H9 (cell line): ENCODE data around the gene CHCHD6. TPM values are rescaled to one million over a fixed set of nuclear protein-coding genes. Genes with fewer than 3 reads are reported as not detected.

ENCODE experiments used
- DNase-seq: peaks from one replicate; pipeline ENCODE4 v3.0.0-alpha.2; 2017
- H2AFZ ChIP-seq: one replicate; pipeline ENCODE4 v1.6.1; 2013; ENCODE audit warnings: mild to moderate bottlenecking, low read length, control low read depth, moderate library complexity
- H2AK5ac ChIP-seq: 2 replicates; pipeline ENCODE4 v1.6.1; 2013; ENCODE audit warnings: low read length, control low read depth, mixed read lengths; ENCODE audit not compliant: insufficient read length
- H2BK120ac ChIP-seq: one replicate; pipeline ENCODE4 v1.6.1; 2013; ENCODE audit warnings: low read depth, mild to moderate bottlenecking, low read length, control low read depth, inconsistent platforms; ENCODE audit not compliant: poor library complexity, severe bottlenecking
- H2BK12ac ChIP-seq: 2 replicates; pipeline ENCODE4 v1.6.1; 2013; ENCODE audit warnings: low read length, control low read depth, mixed read lengths, low read depth; ENCODE audit not compliant: insufficient read length
- H2BK15ac ChIP-seq: 2 replicates; pipeline ENCODE4 v1.6.1; 2013; ENCODE audit warnings: low read depth, low read length, control low read depth
- H2BK20ac ChIP-seq: one replicate; pipeline ENCODE4 v1.6.1; 2013; ENCODE audit warnings: low read depth, mild to moderate bottlenecking, low read length, control low read depth, inconsistent platforms; ENCODE audit not compliant: poor library complexity, severe bottlenecking
- H2BK5ac ChIP-seq: 2 replicates; pipeline ENCODE4 v1.6.1; 2013; ENCODE audit warnings: low read length, control low read depth, mixed read lengths; ENCODE audit not compliant: insufficient read length
- H3K14ac ChIP-seq: 2 replicates; pipeline ENCODE4 v1.6.1; 2013; ENCODE audit warnings: low read length, control low read depth; ENCODE audit not compliant: insufficient read depth
- H3K18ac ChIP-seq: 2 replicates; pipeline ENCODE4 v1.6.1; 2013; ENCODE audit warnings: low read depth, mild to moderate bottlenecking, mixed read lengths, low read length, control low read depth; ENCODE audit not compliant: insufficient read length
- H3K23ac ChIP-seq: 2 replicates; pipeline ENCODE4 v1.6.1; 2013; ENCODE audit warnings: low read length, control low read depth, mixed read lengths, low read depth; ENCODE audit not compliant: insufficient read length
- H3K23me2 ChIP-seq: 2 replicates; pipeline ENCODE4 v1.6.1; 2013; ENCODE audit warnings: low read depth, mild to moderate bottlenecking, mixed read lengths, low read length, control low read depth; ENCODE audit not compliant: insufficient read length, poor library complexity, severe bottlenecking
- H3K27ac ChIP-seq: 2 replicates; pipeline ENCODE4 v1.5.1; 2013; ENCODE audit warnings: low read length, control low read depth, mixed read lengths, low read depth; ENCODE audit not compliant: insufficient read length
- H3K27me3 ChIP-seq: 2 replicates; pipeline ENCODE4 v1.6.1; 2013; ENCODE audit warnings: low read length, control low read depth, inconsistent platforms; ENCODE audit not compliant: insufficient read depth
- H3K4ac ChIP-seq: 2 replicates; pipeline ENCODE4 v1.6.1; 2013; ENCODE audit warnings: low read depth, mild to moderate bottlenecking, control low read depth, inconsistent platforms, low read length, moderate library complexity
- H3K4me1 ChIP-seq: 2 replicates; pipeline ENCODE4 v1.6.1; 2013; ENCODE audit warnings: low read length, control low read depth, inconsistent platforms; ENCODE audit not compliant: insufficient read depth
- H3K4me2 ChIP-seq: 2 replicates; pipeline ENCODE4 v1.6.1; 2013; ENCODE audit warnings: low read length, control low read depth, mixed read lengths; ENCODE audit not compliant: insufficient read length, insufficient read depth
- H3K56ac ChIP-seq: 2 replicates; pipeline ENCODE4 v1.6.1; 2013; ENCODE audit warnings: low read depth, mild to moderate bottlenecking, mixed read lengths, low read length, control low read depth; ENCODE audit not compliant: insufficient read length
- H3K79me1 ChIP-seq: 2 replicates; pipeline ENCODE4 v1.6.1; 2013; ENCODE audit warnings: low read depth, mild to moderate bottlenecking, moderate library complexity, low read length, control low read depth, inconsistent platforms; ENCODE audit not compliant: insufficient read depth, poor library complexity, severe bottlenecking
- H3K79me2 ChIP-seq: 2 replicates; pipeline ENCODE4 v1.6.1; 2013; ENCODE audit warnings: low read length, control low read depth, inconsistent platforms; ENCODE audit not compliant: insufficient read depth
- H3K9ac ChIP-seq: 2 replicates; pipeline ENCODE4 v1.6.1; 2013; ENCODE audit warnings: low read length, control low read depth, mixed read lengths; ENCODE audit not compliant: insufficient read length; ENCODE audit errors: extremely low read depth
- H3K9me3 ChIP-seq: one replicate; pipeline ENCODE4 v1.6.1; 2013; ENCODE audit warnings: low read depth, low read length, inconsistent platforms; ENCODE audit not compliant: control insufficient read depth
- H3T11ph ChIP-seq: one replicate; pipeline ENCODE4 v1.6.1; 2013; ENCODE audit warnings: mild to moderate bottlenecking, low read length, control low read depth, inconsistent platforms
- H4K20me1 ChIP-seq: one replicate; pipeline ENCODE4 v1.6.1; 2013; ENCODE audit not compliant: control insufficient read depth, insufficient read length, insufficient read depth
- H4K5ac ChIP-seq: 2 replicates; pipeline ENCODE4 v1.6.1; 2013; ENCODE audit warnings: low read depth, mild to moderate bottlenecking, mixed read lengths, low read length, control low read depth; ENCODE audit not compliant: insufficient read length
- H4K8ac ChIP-seq: replicated peaks from 2 replicates; pipeline ENCODE4 v1.6.1; 2013; ENCODE audit warnings: low read length, control low read depth, mixed read lengths, low read depth; ENCODE audit not compliant: insufficient read length
- H4K91ac ChIP-seq: 2 replicates; pipeline ENCODE4 v1.6.1; 2013; ENCODE audit warnings: low read depth, mild to moderate bottlenecking, moderate library complexity, mixed read lengths, low read length, control low read depth; ENCODE audit not compliant: insufficient read length
- H3K27ac Mint-ChIP-seq, 3 experiments: 2 replicates in 2 of 3; 3 replicates in 1 of 3; pipeline ENCODE4 v1.8.0; 2020 to 2021; ENCODE audit warnings: mixed read lengths in 3 of 3, mild to moderate bottlenecking in 1 of 3, moderate library complexity in 1 of 3
- H3K27me3 Mint-ChIP-seq: 2 replicates; pipeline ENCODE4 v1.8.0; 2021; ENCODE audit warnings: low read depth, mild to moderate bottlenecking, moderate library complexity, mixed read lengths
- H3K36me3 Mint-ChIP-seq, 3 experiments: 2 replicates in 2 of 3; 3 replicates in 1 of 3; pipeline ENCODE4 v1.8.0; 2020 to 2021; ENCODE audit warnings: low read depth in 3 of 3, mixed read lengths in 3 of 3; ENCODE audit not compliant: insufficient read depth in 1 of 3
- H3K4me1 Mint-ChIP-seq, 2 experiments: 2 replicates each; pipeline ENCODE4 v1.8.0; 2020; ENCODE audit warnings: mixed read lengths in 2 of 2
- H3K4me3 Mint-ChIP-seq, 2 experiments: 2 replicates in 1 of 2; 3 replicates in 1 of 2; pipeline ENCODE4 v1.8.0; 2020 to 2021; ENCODE audit warnings: mild to moderate bottlenecking in 2 of 2, mixed read lengths in 2 of 2, moderate library complexity in 1 of 2
- H3K9me3 Mint-ChIP-seq, 2 experiments: 2 replicates in 1 of 2; 3 replicates in 1 of 2; pipeline ENCODE4 v1.8.0; 2020; ENCODE audit warnings: mild to moderate bottlenecking in 2 of 2, mixed read lengths in 2 of 2, moderate library complexity in 1 of 2
- WGBS: extraction: QIAGEN DNeasy Blood & Tissue Kit; methylation state at CpG from one replicate; pipeline ENCODE4 v1.1.7; 2013; ENCODE audit warnings: missing lambda C conversion rate, low lambda C conversion rate, mixed read lengths; ENCODE audit not compliant: insufficient read length; ENCODE audit errors: extremely low coverage; 5-methylcytosine and 5-hydroxymethylcytosine counted together
- total RNA-seq: library from RNA; stranded (reverse); gene quantifications from 2 replicates; pipeline ENCODE4 v1.2.1, GENCODE V29; 2021
- TF ChIP-seq, protein P1 (sequence below): fragments of 200-600 bp; sonication (generic); conservative IDR thresholded peaks from 3 replicates; pipeline ENCODE4 v1.8.0; 2021; ENCODE audit warnings: antibody characterized with exemption, mild to moderate bottlenecking

The CHCHD6 gene
- total RNA-seq, 1 experiment from 2014 or later = 34.2 TPM

DNA sequence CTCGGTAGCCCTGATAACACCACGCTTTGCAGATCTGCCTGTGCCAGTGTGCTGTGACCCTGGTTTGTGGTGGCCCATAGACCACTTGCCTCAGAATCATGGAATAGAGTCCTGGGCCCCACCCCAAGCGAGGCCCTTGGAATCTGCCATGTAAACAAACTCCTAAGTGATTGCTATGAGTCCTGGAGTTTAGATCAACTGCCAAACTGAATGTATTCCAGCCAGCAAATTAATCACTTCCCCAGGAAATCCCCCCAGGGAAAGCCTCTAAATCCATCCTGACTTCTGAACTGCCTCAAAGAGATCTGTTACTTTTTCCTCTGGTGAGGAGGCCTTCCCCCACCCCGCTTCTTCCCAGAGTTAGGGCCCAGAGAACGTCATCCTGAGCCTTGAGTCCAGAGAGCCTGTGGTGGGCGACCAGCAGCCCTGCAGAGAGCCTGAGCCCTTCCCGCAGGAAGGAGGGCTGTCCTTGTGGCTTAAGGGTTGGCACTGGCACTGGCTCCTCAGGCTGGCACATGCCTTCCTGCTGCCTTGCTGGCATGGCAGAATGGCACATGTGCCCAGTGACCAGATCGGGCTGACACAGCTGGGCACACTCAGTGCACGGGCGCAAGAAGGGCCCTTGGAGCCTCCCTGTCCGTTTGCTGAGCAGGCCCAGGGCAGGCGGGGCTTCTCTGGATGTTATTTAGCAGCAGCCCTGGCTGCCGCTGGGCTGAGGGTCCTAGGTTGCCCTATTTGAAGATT, 228.3 kb downstream of the CHCHD6 start:
- H4K8ac ChIP-seq = no peak overlapping the region
- no peak overlapping the region for H2BK15ac ChIP-seq
- H3K4me1 ChIP-seq = no peaks in the 10 kb centered on the region
- H3K79me2 ChIP-seq = no peaks in the 10 kb centered on the region
- no peak overlapping the region for H2BK20ac ChIP-seq
- no peak overlapping the region for H3K4ac ChIP-seq
- no peak overlapping the region for H3K27ac ChIP-seq
- no peak overlapping the region for H2BK5ac ChIP-seq
- Mint-ChIP-seq H3K27me3 (no peaks in the 10 kb centered on the region), H3K4me1 (0 out of 4 replicates have a peak, but pooled peaks cover 0 to 2% of the 10 kb centered on the region in 2 experiments), H3K36me3 (no peaks in the 10 kb centered on the region), H3K4me3 (no peak overlapping the region), H3K27ac (peak overlapping the region in 2 of 3 experiments; percentile 6 to 45; a peak in 4 of 7 replicates), H3K9me3 (no peaks in the 10 kb centered on the region)
- peak overlapping the region; percentile 46 for H3K18ac ChIP-seq
- H2BK12ac ChIP-seq = no peak overlapping the region
- no peak for DNase-seq
- H3K23me2 ChIP-seq = no peaks in the 10 kb centered on the region
- no peak overlapping the region for H3K14ac ChIP-seq
- H4K91ac ChIP-seq = no peak overlapping the region
- no peak overlapping the region for H3K23ac ChIP-seq
- H2BK120ac ChIP-seq = no peak overlapping the region
- TF ChIP-seq, protein P1, sequence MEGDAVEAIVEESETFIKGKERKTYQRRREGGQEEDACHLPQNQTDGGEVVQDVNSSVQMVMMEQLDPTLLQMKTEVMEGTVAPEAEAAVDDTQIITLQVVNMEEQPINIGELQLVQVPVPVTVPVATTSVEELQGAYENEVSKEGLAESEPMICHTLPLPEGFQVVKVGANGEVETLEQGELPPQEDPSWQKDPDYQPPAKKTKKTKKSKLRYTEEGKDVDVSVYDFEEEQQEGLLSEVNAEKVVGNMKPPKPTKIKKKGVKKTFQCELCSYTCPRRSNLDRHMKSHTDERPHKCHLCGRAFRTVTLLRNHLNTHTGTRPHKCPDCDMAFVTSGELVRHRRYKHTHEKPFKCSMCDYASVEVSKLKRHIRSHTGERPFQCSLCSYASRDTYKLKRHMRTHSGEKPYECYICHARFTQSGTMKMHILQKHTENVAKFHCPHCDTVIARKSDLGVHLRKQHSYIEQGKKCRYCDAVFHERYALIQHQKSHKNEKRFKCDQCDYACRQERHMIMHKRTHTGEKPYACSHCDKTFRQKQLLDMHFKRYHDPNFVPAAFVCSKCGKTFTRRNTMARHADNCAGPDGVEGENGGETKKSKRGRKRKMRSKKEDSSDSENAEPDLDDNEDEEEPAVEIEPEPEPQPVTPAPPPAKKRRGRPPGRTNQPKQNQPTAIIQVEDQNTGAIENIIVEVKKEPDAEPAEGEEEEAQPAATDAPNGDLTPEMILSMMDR = no peak
- no peaks in the 10 kb centered on the region for H3K27me3 ChIP-seq
- no peak overlapping the region for H2AFZ ChIP-seq
- H3K9ac ChIP-seq = no peak overlapping the region
- no peaks in the 10 kb centered on the region for H3K9me3 ChIP-seq
- H3K79me1 ChIP-seq = no peaks in the 10 kb centered on the region
- no peak overlapping the region for H4K5ac ChIP-seq
- WGBS = no CpG with 5 or more reads among the region's 13 CpGs
- H2AK5ac ChIP-seq = no peak overlapping the region
- H4K20me1 ChIP-seq = no peaks in the 10 kb centered on the region
- H3T11ph ChIP-seq = no peak overlapping the region
- H3K56ac ChIP-seq = no peak overlapping the region
- no peak overlapping the region for H3K4me2 ChIP-seq
